Stimulated activated CD8-positive, alpha-beta memory T cell treated with anti-CD3 and anti-CD28 coated beads, Interleukin-12 subunit alpha, Interleukin-12 subunit beta, amount 100 ng/mL, for 24 hours (primary cell): ENCODE data around the gene EYA2.

ENCODE experiments used
- DNase-seq: peaks from one replicate; pipeline ENCODE4 v3.0.0-alpha.2; 2020; ENCODE audit errors: extremely low read depth

Gene EYA2

DNA sequence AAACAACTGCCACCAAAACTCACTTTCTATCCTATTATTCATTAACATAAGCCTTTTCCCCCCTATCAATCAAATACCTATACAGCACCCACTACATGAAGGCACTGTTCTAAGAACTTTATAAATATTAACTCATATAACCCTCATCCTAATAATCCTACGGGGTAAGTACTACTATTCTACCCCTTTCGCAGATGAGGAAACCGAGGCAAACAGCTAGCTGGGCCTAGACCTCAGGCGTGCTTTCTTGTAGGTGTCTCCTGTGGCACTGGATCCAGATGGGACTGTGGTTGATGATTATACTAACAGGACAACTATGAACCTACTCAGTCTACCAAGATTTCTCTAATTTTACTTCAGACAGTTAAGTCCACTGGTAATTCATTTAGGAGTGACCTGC lies 330.2 kb downstream of the EYA2 start:
- DNase-seq, result no peak

DNA sequence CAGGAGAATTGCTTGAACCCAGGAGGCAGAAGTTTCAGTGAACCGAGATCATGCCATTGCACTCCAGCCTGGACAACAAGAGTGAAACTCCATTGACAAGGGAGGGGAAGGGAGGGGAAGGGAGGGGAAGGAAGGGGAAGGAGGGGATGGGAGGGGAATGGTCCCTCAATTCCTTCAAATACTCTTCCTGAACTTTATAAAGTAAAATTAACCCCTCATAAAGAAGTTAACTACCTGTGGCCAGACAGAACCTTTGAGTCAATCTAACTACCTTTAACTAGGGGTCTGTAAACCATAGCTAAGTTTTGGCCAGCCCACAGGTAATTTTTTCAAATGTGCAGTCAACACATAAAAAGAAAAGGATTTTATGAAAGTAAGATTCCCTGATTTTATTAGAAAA lies 330.8 kb downstream of the EYA2 start:
- no peak for DNase-seq

DNA sequence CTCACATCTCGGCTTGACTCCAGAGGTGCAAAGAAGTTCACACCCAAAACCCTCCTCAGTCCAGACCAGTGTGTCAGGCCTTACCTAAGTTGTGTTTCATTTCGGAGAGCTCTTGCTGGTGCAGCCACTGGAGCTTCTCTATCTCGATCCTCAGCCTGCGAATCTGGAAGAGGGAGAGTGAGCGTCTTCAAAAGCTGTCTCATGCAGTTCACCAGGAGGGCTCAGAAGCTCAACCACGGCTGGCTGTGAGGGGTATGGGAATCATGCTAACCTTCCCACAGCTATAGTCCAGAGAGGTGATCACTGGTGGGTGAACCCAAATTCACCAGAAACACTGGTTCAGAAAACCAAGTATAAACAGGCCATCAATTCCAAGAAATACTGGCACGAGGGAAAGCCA lies 332.5 kb downstream of the EYA2 start:
- DNase-seq, result no peak

DNA sequence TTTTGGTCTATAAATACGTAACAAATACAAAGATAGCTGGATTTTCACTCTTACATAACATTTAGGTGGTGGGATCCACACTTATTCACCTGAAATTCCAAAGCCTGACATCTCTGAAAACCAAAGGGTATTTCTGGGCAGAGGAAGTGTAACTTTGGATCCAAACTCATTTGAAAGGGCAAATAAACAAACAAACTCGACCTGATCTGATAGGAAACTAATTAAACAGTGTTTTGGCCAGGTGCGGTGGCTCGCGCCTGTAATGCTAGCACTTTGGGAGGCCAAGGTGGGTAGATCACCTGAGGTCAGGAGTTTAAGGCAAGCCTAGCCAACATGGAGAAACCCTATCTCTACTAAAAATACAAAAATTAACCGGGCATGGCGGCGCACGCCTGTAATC lies 332.9 kb downstream of the EYA2 start:
- no peak for DNase-seq

DNA sequence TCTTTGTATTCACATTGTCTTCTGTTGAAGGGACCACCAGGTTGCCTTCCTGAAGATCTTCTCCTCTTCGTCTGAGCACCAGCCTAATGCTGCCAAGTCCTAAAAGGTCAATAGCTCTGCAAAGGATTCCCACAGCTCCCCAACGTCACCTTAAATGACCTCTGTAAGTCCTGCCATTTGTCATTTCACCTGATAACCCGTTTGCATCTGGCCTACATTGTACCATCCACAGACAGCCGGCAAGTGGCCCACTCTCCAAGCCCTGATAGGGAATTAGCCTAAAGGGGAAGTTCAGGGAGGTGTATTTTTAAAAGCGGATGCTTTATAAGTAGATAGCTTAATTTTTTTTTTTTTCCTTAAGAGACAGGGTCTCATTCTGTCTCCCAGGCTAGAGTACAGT lies 334.0 kb downstream of the EYA2 start:
- no peak for DNase-seq

DNA sequence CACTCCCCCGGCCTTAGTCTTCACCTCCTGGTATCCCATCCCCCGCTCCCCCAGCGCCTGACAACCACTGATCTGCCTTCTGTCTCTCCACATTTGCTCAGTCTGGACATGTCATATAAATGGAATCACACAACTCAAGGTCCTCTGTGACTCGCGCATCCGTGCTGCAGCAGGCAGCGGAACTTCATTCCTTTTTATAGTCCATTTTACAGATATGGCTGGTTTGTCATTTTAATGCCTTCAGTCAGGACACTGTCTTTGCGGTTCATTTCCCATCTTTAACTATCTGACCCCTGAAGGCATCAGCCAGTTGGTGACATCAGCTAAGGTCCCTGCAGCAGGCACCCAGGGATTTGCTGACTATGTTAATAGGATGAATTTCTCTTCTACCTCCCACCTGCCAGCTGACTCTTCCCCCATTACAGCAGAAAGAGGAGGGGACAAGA lies 336.2 kb downstream of the EYA2 start:
- no peak for DNase-seq

DNA sequence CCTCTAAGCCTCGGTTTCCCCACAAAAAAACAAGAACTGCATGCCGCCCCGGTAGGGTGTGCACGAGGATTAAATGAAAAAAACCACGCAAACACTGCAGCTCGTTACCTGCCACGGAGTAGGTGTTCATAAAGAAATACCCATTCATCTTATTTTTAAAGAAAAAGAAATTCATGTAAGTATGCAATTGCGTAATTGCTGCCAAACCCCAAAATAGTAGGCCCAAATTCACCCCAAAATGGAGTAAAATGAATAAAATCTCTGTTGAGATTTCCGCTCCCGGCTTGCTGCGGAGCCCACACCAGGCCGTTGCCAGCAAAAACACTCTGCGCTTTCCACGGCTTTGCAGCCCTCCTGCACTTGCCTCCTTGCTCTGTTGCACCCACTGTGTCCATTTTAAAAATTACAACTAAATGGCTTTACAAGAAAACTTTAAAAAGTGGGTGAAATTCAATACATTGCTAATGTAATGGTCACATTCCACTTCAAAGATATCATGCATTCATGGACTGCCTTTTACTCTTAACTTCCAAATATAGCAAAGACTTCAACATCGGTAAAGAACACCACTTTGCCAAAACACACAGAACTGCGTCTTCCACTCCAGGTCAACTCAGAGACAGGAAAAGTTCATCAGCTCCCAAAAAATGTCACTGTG lies 336.9 kb downstream of the EYA2 start:
- no peak for DNase-seq

DNA sequence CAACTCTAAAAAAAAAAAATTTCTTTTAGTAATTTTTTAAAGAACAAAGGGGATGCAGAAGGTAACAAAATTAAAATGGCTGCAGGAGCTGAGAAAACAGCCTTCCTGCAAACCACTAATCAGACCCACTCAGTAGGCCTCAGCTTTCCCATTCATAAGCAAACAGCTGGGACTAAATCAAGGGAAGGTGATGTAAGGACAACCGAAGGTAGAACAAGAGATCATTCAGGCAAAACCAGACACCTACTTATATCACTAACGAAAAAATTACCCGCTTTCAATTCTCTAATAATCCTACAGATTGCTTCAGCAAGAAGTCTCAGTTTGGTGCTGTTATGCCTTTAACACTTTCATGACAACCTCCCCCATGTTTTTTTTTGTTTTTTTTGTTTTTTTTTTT lies 337.9 kb downstream of the EYA2 start:
- DNase-seq, result no peak

DNA sequence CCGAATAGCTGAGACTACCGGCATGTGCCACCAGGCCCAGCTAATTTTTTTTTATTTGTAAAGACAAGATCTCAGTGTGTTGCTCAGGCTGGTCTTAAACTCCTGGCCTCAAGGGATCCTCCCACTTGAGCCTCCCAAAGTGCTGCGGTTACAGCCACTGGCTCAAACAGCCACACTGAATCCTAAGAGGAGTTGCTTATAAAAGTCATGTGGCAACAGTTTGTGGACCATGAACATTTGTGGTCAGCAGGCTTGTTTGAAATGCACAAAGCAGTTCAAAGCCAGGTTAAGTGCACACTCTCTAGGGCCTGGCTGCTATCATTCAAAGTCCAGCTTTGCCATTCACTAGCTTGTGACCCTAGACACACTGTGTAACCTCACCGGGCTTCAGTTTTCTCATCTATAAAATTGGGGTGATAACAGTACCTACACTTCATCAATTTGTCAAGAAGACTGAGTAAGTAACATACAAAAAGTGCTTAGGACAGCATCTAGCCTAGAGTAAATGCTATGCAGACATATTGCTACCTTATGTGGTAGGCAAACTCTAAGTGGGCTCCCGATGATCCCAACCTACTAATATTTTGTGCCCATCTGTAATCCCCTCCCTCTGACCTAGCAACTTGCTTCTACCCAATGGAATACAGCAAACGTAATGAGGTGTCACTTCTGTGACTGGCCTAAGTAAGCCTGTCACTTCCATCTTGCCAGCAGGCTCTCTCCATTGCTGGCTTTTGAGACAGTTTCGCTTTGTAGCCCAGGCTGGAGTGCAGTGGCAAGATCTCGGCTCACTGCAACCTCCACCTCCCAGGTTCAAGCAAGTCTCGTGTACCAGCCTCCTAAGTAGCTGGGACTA lies 338.9 kb downstream of the EYA2 start:
- DNase-seq, result no peak

DNA sequence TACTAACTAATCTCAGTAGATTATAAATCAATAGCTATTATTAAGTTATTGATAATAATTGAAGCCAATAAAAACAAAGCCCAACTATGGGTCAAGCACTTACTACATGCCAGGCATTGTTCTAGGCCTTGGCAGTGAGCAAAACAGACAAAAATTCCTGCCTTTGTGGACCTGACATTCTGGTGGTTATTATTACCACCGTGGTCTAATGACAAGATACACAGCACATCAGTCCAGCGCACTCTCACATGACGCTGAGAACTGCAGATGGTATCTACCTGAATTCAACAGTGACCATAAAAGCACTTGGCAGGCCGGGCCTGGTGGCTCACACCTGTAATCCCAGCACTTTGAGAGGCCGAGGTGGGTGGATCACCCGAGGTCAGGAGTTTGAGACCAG lies 340.5 kb downstream of the EYA2 start:
- no peak for DNase-seq

DNA sequence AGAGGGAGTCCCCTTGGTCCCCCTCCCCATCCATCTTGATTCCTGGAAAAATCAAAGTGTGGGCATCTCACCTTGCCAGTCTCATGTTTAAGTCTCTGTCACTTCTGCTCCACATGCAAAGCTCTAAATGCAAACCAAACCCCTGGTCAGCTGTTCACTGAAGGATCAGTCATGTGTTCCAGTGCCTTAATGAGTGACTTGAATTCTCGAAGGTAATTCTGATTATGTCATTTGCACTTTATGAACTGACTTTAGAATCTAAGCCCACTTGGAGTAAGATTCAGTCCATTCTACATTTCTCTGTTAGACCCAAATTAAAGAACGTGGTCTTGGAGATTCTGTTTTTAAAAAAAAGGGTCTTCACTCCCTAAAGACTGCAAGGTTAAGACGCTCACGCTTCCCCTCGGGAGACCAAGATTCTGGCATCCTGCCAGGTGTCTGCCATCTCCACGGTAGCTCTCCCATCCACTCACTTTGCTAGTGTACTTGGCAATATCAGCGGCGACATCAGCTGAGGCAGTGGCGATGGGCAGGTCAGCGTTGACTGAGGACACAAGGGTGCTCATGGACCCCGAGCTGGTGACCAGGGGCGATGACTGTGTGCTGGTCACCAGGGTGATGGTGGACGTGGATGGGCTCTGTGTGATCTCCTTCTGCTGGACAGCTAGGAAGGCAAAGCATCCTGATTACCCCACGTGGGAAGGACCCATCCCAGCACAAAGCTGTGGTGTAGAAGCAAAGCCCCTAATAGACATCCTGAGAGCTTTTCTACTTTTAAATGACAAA lies 341.4 kb downstream of the EYA2 start:
- DNase-seq, result no peak

DNA sequence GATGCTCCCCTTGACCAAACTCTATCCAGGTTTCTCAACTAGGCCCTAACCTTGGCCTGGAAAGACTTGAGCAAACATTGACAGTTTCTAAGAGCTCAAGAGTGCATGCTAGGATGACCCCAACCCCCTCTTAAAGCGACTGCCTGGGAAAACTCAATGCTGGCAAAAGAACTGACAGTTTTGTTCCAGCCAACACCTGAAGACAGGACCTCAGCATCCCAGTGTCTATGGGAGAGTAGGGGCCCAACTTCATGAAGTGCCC lies 341.9 kb downstream of the EYA2 start:
- no peak for DNase-seq

DNA sequence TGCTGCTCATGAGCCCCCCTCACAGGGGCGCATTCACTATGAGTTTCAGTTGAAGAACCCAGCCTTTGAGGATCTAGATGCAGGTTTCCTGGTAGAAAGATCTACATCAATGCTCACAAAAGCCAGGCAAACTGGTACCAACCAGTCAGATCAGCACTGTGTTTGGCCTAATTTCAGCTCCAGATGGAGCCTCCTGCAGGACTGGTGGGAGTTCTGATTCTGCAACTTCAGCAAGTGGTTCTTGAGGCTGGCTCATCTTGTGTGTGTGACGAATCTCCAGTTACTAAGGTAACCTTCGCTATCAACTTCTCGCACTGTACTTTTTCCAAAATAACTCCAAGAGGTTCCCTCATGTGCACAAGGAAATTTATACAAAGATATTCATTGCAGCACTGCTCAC lies 343.1 kb downstream of the EYA2 start:
- no peak for DNase-seq
